Naive thymus-derived CD4-positive, alpha-beta T cell (primary cell): Measurements from ENCODE around the gene EFHB. TPM values are rescaled to one million over a fixed set of nuclear protein-coding genes. Genes with fewer than 3 reads are reported as not detected.
"Not testable (repeated sequence)": the region's sequence is repeated elsewhere in the genome, so short reads cannot be mapped to it uniquely, and the experiment has no call there.

Experiments used
- ATAC-seq: fragments of 150-1000 bp; cut with Tn5 transposase; 2 replicates; pipeline ENCODE4 v1.10.0; 2021; ENCODE audit warnings: mild to moderate bottlenecking, moderate library complexity
- CTCF ChIA-PET: fragments of 350-600 bp; sonication (Branson Sonifier 250); formaldehyde crosslinking; loops from one replicate; lab custom pipeline; 2021; ENCODE audit warnings: antibody characterized with exemption; lab: Charles Lee
- POLR2A ChIA-PET: fragments of 350-600 bp; sonication (Branson Sonifier 250); formaldehyde crosslinking; loops from one replicate; lab custom pipeline; 2021; ENCODE audit warnings: antibody characterized with exemption, inconsistent platforms; lab: Charles Lee
- DNase-seq, 9 donors: peaks; one replicate each; pipeline versions ENCODE4 v3.0.0 to v3.0.0-alpha.2; 2020 to 2022; ENCODE audit warnings: mixed read lengths in 1 of 9
- H3K27ac ChIP-seq: one replicate; pipeline ENCODE4 v1.7.0; 2013; ENCODE audit warnings: mild to moderate bottlenecking, low read depth, low read length, moderate library complexity
- H3K27me3 ChIP-seq, 2 donors: one replicate each; pipeline ENCODE4 v1.7.0; 2013; ENCODE audit warnings: low read length in 2 of 2, mild to moderate bottlenecking in 2 of 2, moderate library complexity in 2 of 2; ENCODE audit not compliant: control insufficient read depth in 2 of 2, insufficient read depth in 2 of 2
- H3K36me3 ChIP-seq, 3 experiments: 1 replicate in 2 of 3; 2 replicates in 1 of 3; pipeline ENCODE4 v1.7.0; 2013; ENCODE audit warnings: low read length in 3 of 3, mild to moderate bottlenecking in 3 of 3, moderate library complexity in 1 of 3; ENCODE audit not compliant: insufficient read depth in 3 of 3, control insufficient read depth in 2 of 3
- H3K4me1 ChIP-seq, 2 donors: one replicate each; pipeline ENCODE4 v1.7.0; 2013; ENCODE audit warnings: low read length in 2 of 2, mild to moderate bottlenecking in 2 of 2, moderate library complexity in 1 of 2; ENCODE audit not compliant: control insufficient read depth in 2 of 2, insufficient read depth in 2 of 2
- H3K4me3 ChIP-seq: 2 replicates; pipeline ENCODE4 v1.7.0; 2013; ENCODE audit warnings: mild to moderate bottlenecking, low read length
- H3K9me3 ChIP-seq, 3 experiments: 1 replicate in 2 of 3; 2 replicates in 1 of 3; pipeline ENCODE4 v1.7.0; 2013; ENCODE audit warnings: low read length in 3 of 3; ENCODE audit not compliant: control insufficient read depth in 2 of 3
- H3K27ac Mint-ChIP-seq, 9 donors: one replicate each; pipeline ENCODE4 v1.8.0; 2020 to 2022; ENCODE audit warnings: mixed read lengths in 9 of 9, mild to moderate bottlenecking in 8 of 9, moderate library complexity in 5 of 9, inconsistent platforms in 2 of 9
- H3K27me3 Mint-ChIP-seq, 5 donors: one replicate each; pipeline ENCODE4 v1.8.0; 2021 to 2022; ENCODE audit warnings: mixed read lengths in 5 of 5, mild to moderate bottlenecking in 1 of 5
- H3K36me3 Mint-ChIP-seq, 5 donors: one replicate each; pipeline ENCODE4 v1.8.0; 2020 to 2022; ENCODE audit warnings: mixed read lengths in 5 of 5, mild to moderate bottlenecking in 3 of 5, inconsistent platforms in 1 of 5
- H3K4me1 Mint-ChIP-seq, 7 donors: one replicate each; pipeline ENCODE4 v1.8.0; 2020 to 2022; ENCODE audit warnings: mixed read lengths in 7 of 7, mild to moderate bottlenecking in 3 of 7, inconsistent platforms in 1 of 7
- H3K4me3 Mint-ChIP-seq, 10 donors: one replicate each; pipeline ENCODE4 v1.8.0; 2020 to 2022; ENCODE audit warnings: mild to moderate bottlenecking in 10 of 10, mixed read lengths in 10 of 10, moderate library complexity in 6 of 10, inconsistent platforms in 2 of 10
- H3K9me3 Mint-ChIP-seq, 11 donors: one replicate each; pipeline ENCODE4 v1.8.0; 2020 to 2022; ENCODE audit warnings: mixed read lengths in 11 of 11, mild to moderate bottlenecking in 4 of 11, inconsistent platforms in 1 of 11, moderate library complexity in 1 of 11
- intact Hi-C, 2 donors: fragments of 100-400 bp; cut with micrococcal nuclease; formaldehyde crosslinking; loops; one replicate each; pipeline ENCODE4 v1.15.1; 2023
- polyA plus RNA-seq, 2 donors: library from polyadenylated mRNA; unstranded; fragments of 300-500 nt; fragmentation: Illumina TruSeq; gene quantifications; one replicate each; pipeline ENCODE4 v1.2.3, GENCODE V29; 2021
- total RNA-seq, 6 experiments: library from RNA in 5 of 6; stranded (reverse) in 5 of 6; gene quantifications; 1 replicate in 5 of 6; 2 replicates in 1 of 6; pipeline ENCODE4 v1.2.3 and lab custom pipeline; 2021 to 2026

EFHB gene
- total and polyA plus RNA-seq, 7 experiments from 2014 or later, result 0.92 to 2.0 (median 1.4) TPM; not detected in 2

- no peak overlapping the region for H3K4me3 ChIP-seq
- DNase-seq (peak in 6 of 9 donors; percentile 14 to 32 (median 18)), ATAC-seq (peak; percentile 72)
- Mint-ChIP-seq H3K4me3 (no peak overlapping the region), H3K4me1 (peaks cover 0 to 7% (median 0%) of the 10 kb centered on the region in 7 donors), H3K27ac (no peak overlapping the region), H3K36me3 (no peaks in the 10 kb centered on the region), H3K27me3 (peaks cover 0 to 11% (median 0%) of the 10 kb centered on the region in 5 donors), H3K9me3 (peaks cover 0 to 2% (median 0%) of the 10 kb centered on the region in 11 donors)
- no peaks in the 10 kb centered on the region for H3K36me3 ChIP-seq
- no peaks in the 10 kb centered on the region for H3K9me3 ChIP-seq
- no peaks in the 10 kb centered on the region for H3K27me3 ChIP-seq
- no peaks in the 10 kb centered on the region for H3K4me1 ChIP-seq
- POLR2A ChIA-PET, result no interaction called here
- H3K27ac ChIP-seq, result no peak overlapping the region
- intact Hi-C loops, result loop anchor here (1.0 to 5.0 kb wide), 6 partner anchors 61 to 302 kb away; partner anchors contain the start of genes SGO1 (in 2 of the 2), KAT2B (in 1 of the 2) and RAB5A (in 1 of the 2)
- CTCF ChIA-PET, result interaction anchor here (0.6 to 1.6 kb wide), 4 partner anchors 12 to 300 kb away, joined by 3 to 8 read pairs (median 4); partner anchors contain the start of gene SGO1
Observed at GRCh38 chr3:19885468-19885867, 48.5 kb downstream of the EFHB start.

DNA sequence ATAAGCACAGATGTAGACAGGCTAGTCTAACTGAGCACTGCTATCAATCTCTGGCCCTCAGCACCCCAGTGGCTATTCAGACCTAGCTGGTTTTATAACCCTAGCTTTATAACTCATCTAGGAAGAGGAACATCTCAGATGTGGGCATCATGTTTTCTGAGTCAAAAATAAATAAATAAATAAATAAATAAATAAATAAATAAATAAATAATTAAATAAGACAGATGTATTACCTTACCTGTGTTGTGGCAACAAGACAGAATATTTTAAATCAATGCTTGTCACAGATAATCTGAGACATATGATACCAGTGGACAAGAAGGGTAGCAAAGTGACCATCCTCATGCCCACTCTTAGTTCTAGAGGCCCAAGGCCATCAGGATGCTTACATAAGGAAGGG lies 52.2 kb downstream of the EFHB start:
- no peaks in the 10 kb centered on the region for H3K27me3 ChIP-seq
- Mint-ChIP-seq H3K4me3 (no peak overlapping the region), H3K27ac (no peak overlapping the region), H3K27me3 (peaks cover 0 to 8% (median 0%) of the 10 kb centered on the region in 5 donors), H3K4me1 (peaks cover 0 to 7% (median 0%) of the 10 kb centered on the region in 7 donors), H3K9me3 (peaks cover 0 to 2% (median 0%) of the 10 kb centered on the region in 11 donors), H3K36me3 (no peaks in the 10 kb centered on the region)
- no peak overlapping the region for H3K27ac ChIP-seq
- intact Hi-C loops, result no loop called here
- H3K4me1 ChIP-seq, result no peaks in the 10 kb centered on the region
- ATAC-seq (no peak), DNase-seq (no peak)
- H3K4me3 ChIP-seq, result no peak overlapping the region
- ChIA-PET POLR2A (no interaction called here), CTCF (no interaction called here)
- no peaks in the 10 kb centered on the region for H3K36me3 ChIP-seq
- H3K9me3 ChIP-seq, result no peaks in the 10 kb centered on the region

DNA sequence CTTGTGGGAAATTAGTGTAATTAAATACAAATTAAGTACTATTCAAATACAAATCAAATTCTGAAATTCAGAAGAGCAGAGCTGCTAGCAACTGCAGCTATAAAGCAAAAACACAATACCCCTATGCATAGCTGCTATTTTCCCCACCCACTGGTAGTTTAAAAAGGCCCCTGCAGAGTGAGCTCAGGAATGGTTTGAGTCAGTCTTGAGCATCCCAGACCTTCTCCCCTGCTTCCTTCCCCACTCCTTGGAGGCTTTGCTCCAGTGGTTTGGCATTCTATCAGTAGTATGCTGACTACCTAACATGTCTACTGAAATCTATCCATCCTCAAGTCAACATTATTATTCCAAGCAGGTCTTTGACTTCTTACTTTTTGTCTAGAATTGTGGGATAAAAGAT lies 53.0 kb downstream of the EFHB start:
- POLR2A ChIA-PET, result no interaction called here
- peaks cover 0 to 8% (median 4%) of the 10 kb centered on the region in 5 donors for H3K27me3 Mint-ChIP-seq
- H3K4me1 Mint-ChIP-seq, result peaks cover 0 to 6% (median 0%) of the 10 kb centered on the region in 7 donors
- no peak overlapping the region for H3K4me3 ChIP-seq
- H3K36me3 ChIP-seq, result no peaks in the 10 kb centered on the region
- H3K9me3 Mint-ChIP-seq, result peaks cover 0 to 1% (median 0%) of the 10 kb centered on the region in 11 donors
- intact Hi-C loops, result no loop called here
- no peaks in the 10 kb centered on the region for H3K4me1 ChIP-seq
- CTCF ChIA-PET, result no interaction called here
- H3K36me3 Mint-ChIP-seq, result no peaks in the 10 kb centered on the region
- no peaks in the 10 kb centered on the region for H3K27me3 ChIP-seq
- H3K27ac Mint-ChIP-seq, result no peak overlapping the region
- ATAC-seq (no peak), DNase-seq (no peak)
- H3K4me3 Mint-ChIP-seq, result no peak overlapping the region
- no peak overlapping the region for H3K27ac ChIP-seq
- no peaks in the 10 kb centered on the region for H3K9me3 ChIP-seq

GRCh38 chr3:19877656-19878055 lies 56.4 kb downstream of the EFHB start:
- H3K27me3 Mint-ChIP-seq, result peaks cover 0 to 9% (median 2%) of the 10 kb centered on the region in 5 donors
- ATAC-seq, result no peak
- no peaks in the 10 kb centered on the region for H3K36me3 ChIP-seq
- no peak overlapping the region for H3K4me3 Mint-ChIP-seq
- H3K4me3 ChIP-seq, result no peak overlapping the region
- no peaks in the 10 kb centered on the region for H3K27me3 ChIP-seq
- CTCF ChIA-PET, result no interaction called here
- no peaks in the 10 kb centered on the region for H3K9me3 Mint-ChIP-seq
- no peak overlapping the region for H3K27ac Mint-ChIP-seq
- no peaks in the 10 kb centered on the region for H3K9me3 ChIP-seq
- intact Hi-C loops, result no loop called here
- H3K4me1 Mint-ChIP-seq, result peaks cover 0 to 3% (median 0%) of the 10 kb centered on the region in 7 donors
- H3K36me3 Mint-ChIP-seq, result no peaks in the 10 kb centered on the region
- H3K27ac ChIP-seq, result no peak overlapping the region
- POLR2A ChIA-PET, result no interaction called here
- DNase-seq, result no peak
- no peaks in the 10 kb centered on the region for H3K4me1 ChIP-seq

GRCh38 chr3:19866751-19867347 lies 67.2 kb downstream of the EFHB start:
- peak; percentile 52 for ATAC-seq

DNA sequence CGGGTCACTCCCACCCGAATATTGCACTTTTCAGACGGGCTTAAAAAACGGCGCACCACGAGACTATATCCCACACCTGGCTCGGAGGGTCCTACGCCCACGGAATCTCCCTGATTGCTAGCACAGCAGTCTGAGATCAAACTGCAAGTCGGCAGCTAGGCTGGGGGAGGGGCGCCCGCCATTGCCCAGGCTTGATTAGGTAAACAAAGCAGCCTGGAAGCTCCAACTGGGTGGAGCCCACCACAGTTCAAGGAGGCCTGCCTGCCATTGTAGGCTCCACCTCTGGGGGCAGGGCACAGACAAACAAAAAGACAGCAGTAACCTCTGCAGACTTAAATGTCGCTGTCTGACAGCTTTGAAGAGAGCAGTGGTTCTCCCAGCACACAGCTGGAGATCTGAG lies 78.7 kb downstream of the EFHB start:
- H3K36me3 ChIP-seq, H3K4me1 Mint-ChIP-seq, H3K27me3 ChIP-seq, H3K4me3 Mint-ChIP-seq, DNase-seq, POLR2A ChIA-PET, H3K4me3 ChIP-seq, H3K27ac ChIP-seq, H3K4me1 ChIP-seq, intact Hi-C loops, H3K36me3 Mint-ChIP-seq, ATAC-seq, H3K27ac Mint-ChIP-seq, H3K9me3 ChIP-seq, CTCF ChIA-PET: not testable (repeated sequence)
- peaks cover 2 to 28% (median 13%) of the 10 kb centered on the region in 11 donors for H3K9me3 Mint-ChIP-seq
- H3K27me3 Mint-ChIP-seq, result peaks cover 0 to 11% (median 6%) of the 10 kb centered on the region in 5 donors

More at GRCh38 chr3:19866751-19867347, 67.2 kb downstream of the EFHB start:
- H3K36me3 ChIP-seq, result no peaks in the 10 kb centered on the region
- H3K27me3 Mint-ChIP-seq, result peaks cover 14 to 24% (median 15%) of the 10 kb centered on the region in 5 donors
- H3K4me1 Mint-ChIP-seq, result peaks cover 0 to 4% (median 0%) of the 10 kb centered on the region in 7 donors
- H3K27me3 ChIP-seq, result peaks cover 0 to 4% of the 10 kb centered on the region in 2 donors
- H3K9me3 Mint-ChIP-seq, result peaks cover 0 to 2% (median 0%) of the 10 kb centered on the region in 11 donors
- H3K9me3 ChIP-seq, result no peaks in the 10 kb centered on the region
- POLR2A ChIA-PET, result no interaction called here
- no peak overlapping the region for H3K4me3 ChIP-seq
- no peaks in the 10 kb centered on the region for H3K36me3 Mint-ChIP-seq
- CTCF ChIA-PET, result interaction anchor here (0.6 to 2.9 kb wide), 7 partner anchors 8 to 810 kb away, joined by 3 to 26 read pairs (median 4); no protein-coding TSS in a partner anchor
- H3K27ac ChIP-seq, result no peak overlapping the region
- H3K4me3 Mint-ChIP-seq, result no peak overlapping the region
- no peaks in the 10 kb centered on the region for H3K4me1 ChIP-seq
- intact Hi-C loops, result loop anchor here (1.0 to 5.0 kb wide), 3 partner anchors 518 to 800 kb away; partner anchors contain the start of gene KCNH8 (in 1 of the 2)
- H3K27ac Mint-ChIP-seq, result no peak overlapping the region
- peak in 6 of 9 donors; percentile 26 to 56 (median 33) for DNase-seq
